HG03442 (cell line): ENCODE measurements around the gene KDM6B.

Source experiments
- ATAC-seq: cut with Tn5 transposase; IDR thresholded peaks from one replicate; pipeline ENCODE4 v1.9.1; 2021; ENCODE audit warnings: mild to moderate bottlenecking, moderate library complexity; ENCODE audit not compliant: unreplicated experiment

The KDM6B gene

DNA sequence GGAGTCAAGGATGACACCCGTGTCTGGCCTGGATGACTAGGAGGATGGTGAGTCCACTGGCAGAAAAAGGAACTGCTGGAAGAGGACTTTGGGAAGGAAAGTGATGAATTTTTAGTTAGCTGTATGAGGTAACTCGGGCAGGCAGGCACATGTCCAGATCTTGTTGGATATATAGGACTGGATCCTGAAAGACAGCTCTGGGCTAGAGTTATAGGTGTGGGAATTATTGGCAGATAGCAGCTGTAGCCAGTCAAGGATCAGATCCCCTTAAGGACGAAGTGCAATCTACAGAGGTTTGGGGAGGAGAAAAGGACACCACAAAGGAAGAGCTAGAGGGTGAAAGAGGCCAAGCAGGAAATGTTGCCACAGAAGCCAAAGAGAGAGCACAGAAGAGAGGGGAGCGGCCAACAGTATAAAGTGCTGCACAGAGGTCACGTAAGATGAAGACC, 33.9 kb downstream of the KDM6B start:
- ATAC-seq, result no peak

DNA sequence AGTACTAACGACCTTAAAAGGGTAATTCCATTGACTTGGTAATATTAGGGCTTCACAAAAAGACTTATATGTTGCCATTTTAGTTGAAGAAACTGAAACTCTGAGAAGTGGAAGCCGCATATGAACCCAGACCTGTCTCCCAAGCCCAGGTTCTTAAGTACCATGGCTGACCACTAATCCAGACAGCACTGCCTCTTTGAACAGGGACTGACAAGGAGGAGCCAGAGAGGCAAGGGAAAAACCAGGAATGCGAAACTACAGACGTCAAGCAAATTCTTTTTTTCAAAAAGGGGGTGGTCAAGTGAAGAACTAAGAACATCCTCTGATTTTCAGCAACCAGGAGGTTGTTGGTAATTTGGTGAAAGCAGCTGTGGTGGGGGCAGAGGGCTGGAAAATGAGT, 39.0 kb downstream of the KDM6B start:
- no peak for ATAC-seq

DNA sequence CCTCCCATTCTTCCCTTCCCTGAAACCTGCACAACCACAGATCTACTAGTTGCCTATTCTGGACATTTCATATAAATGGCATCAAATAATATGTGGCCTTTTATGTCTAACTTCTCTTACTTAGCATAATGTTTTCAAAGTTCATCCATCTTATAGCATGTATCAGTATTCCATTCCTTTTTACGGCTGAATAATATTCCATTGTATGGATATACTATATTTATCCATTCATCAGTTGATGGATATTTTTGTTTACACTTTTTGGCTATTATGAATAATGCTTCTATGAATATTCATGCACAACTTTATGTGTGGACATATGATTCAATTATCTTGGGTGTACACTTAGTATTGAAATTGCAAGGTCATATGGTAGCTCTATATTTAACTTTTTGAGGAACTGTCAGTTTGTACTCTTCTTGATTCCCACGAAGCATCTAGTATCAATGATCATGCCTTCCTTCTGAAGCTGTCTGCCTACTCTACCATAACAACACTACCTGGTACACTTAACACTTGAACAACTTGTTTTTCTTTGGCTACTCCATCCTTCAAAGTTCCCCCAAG, 41.9 kb downstream of the KDM6B start:
- no peak for ATAC-seq

DNA sequence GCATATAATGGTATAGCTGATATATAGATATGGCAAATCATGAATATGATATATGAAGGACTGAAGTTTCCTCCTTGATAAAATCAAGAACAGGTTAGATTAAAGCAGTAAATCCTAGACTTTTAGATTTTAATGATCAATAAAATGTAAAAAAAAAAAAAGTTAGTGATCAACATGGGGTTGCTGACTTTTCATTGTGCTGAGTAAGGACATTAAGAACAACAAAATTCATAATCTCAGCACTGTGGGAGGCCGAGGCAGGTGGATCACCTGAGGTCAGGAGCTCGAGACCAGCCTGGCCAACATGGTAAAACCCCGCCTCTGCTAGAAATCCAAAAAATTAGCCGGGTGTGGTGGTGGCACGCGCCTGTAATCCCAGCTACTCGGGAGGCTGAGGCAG, 44.2 kb downstream of the KDM6B start:
- ATAC-seq, result no peak

GRCh38 chr17:7880076-7880868, 46.3 kb downstream of the KDM6B start:
- ATAC-seq, result no peak

- ATAC-seq, result no peak
Measured at GRCh38 chr17:7881276-7882054, 47.4 kb downstream of the KDM6B start.

DNA sequence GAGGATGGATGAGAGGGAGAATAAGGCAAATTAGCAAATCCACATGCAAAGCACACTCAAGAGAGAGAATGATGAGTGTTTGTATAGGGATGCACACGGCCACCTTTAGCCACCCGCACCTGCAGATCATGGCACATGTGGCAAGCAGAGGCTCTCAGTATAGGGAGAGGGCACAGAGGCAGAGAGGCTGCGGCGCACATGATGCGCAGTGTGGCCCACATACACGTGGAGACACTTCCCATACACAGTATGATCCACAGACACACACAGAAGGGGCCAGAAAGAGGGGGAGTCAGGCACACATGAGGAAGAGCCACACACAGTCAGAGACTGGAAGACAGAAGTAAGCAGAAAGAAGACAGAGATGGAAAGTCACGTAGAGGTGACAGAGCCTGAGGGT, 48.1 kb downstream of the KDM6B start:
- no peak for ATAC-seq

- no peak for ATAC-seq
Measured at GRCh38 chr17:7882629-7883028, 48.6 kb downstream of the KDM6B start.
